ENCODE measurements around the gene LAMA2. TPM values are rescaled to one million over a fixed set of nuclear protein-coding genes. Genes with fewer than 3 reads are reported as not detected.

The LAMA2 gene, protein sequence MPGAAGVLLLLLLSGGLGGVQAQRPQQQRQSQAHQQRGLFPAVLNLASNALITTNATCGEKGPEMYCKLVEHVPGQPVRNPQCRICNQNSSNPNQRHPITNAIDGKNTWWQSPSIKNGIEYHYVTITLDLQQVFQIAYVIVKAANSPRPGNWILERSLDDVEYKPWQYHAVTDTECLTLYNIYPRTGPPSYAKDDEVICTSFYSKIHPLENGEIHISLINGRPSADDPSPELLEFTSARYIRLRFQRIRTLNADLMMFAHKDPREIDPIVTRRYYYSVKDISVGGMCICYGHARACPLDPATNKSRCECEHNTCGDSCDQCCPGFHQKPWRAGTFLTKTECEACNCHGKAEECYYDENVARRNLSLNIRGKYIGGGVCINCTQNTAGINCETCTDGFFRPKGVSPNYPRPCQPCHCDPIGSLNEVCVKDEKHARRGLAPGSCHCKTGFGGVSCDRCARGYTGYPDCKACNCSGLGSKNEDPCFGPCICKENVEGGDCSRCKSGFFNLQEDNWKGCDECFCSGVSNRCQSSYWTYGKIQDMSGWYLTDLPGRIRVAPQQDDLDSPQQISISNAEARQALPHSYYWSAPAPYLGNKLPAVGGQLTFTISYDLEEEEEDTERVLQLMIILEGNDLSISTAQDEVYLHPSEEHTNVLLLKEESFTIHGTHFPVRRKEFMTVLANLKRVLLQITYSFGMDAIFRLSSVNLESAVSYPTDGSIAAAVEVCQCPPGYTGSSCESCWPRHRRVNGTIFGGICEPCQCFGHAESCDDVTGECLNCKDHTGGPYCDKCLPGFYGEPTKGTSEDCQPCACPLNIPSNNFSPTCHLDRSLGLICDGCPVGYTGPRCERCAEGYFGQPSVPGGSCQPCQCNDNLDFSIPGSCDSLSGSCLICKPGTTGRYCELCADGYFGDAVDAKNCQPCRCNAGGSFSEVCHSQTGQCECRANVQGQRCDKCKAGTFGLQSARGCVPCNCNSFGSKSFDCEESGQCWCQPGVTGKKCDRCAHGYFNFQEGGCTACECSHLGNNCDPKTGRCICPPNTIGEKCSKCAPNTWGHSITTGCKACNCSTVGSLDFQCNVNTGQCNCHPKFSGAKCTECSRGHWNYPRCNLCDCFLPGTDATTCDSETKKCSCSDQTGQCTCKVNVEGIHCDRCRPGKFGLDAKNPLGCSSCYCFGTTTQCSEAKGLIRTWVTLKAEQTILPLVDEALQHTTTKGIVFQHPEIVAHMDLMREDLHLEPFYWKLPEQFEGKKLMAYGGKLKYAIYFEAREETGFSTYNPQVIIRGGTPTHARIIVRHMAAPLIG (N-terminal part only)
- total RNA-seq (2014; rRNA removed; shearing (Covaris generic); ENCODE audit: low replicate concordance) = 0.04 TPM in 1 of 2 replicates, not detected in the other

DNA sequence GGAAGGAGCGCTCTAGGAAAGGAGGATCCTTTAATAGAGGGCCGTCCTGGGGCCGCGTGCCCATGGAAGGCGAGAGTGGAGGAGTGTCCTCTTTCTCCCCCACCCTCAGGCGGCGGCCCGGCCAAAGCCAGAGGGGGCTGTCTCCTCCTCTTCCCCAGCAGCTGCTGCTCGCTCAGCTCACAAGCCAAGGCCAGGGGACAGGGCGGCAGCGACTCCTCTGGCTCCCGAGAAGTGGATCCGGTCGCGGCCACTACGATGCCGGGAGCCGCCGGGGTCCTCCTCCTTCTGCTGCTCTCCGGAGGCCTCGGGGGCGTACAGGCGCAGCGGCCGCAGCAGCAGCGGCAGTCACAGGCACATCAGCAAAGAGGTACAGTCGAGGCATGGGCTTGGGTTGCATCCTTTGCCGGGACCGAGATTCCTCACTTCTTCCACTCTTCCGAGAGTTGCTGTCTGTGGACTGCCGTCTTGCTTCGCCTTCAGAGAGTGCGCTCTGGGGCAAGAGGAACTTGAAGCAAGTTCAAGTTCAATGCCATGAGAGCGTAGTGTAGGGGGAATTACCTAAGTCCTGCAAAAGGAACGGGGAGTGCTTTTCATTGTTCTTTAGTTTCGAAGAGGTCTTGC lies at the start of gene LAMA2:
Gene LAMA2, plus strand, starts transcription at position 148 of the 621 bp plus-strand sequence. Its CDS starts 108 bp downstream, at position 256.
- no peak within 1 kb of the TSS for H3K27ac ChIP-seq (ENCODE audit: low read length)
- no peaks in the 10 kb centered on the region for H4K20me1 ChIP-seq (ENCODE audit: insufficient read depth, low read depth, low read length)
- H3K4me1 ChIP-seq (ENCODE audit: low read length) = no peaks in the 10 kb centered on the region
- peaks cover 9% of the 10 kb centered on the region for H3K9me3 ChIP-seq (ENCODE audit: low read length)
- H3K79me2 ChIP-seq (ENCODE audit: low read length) = no peaks in the 10 kb centered on the region
- H2AFZ ChIP-seq (ENCODE audit: low read length) = no peak within 1 kb of the TSS
- H3K9ac ChIP-seq (ENCODE audit: low read length) = no peak within 1 kb of the TSS
- H3K27me3 ChIP-seq (ENCODE audit: low read length) = no peaks in the 10 kb centered on the region
- H3K36me3 ChIP-seq (ENCODE audit: insufficient read depth, low read length) = no peaks in the 10 kb centered on the region
- no peak for DNase-seq
- H3K4me3 ChIP-seq (ENCODE audit: low read length) = no peak within 1 kb of the TSS
- no peak within 1 kb of the TSS for H3K4me2 ChIP-seq (ENCODE audit: low read depth, low read length, poor library complexity, severe bottlenecking)
- no peaks in the 10 kb centered on the region for H3K9me2 ChIP-seq (replicated peaks; ENCODE audit: insufficient read depth, low read length)

DNA sequence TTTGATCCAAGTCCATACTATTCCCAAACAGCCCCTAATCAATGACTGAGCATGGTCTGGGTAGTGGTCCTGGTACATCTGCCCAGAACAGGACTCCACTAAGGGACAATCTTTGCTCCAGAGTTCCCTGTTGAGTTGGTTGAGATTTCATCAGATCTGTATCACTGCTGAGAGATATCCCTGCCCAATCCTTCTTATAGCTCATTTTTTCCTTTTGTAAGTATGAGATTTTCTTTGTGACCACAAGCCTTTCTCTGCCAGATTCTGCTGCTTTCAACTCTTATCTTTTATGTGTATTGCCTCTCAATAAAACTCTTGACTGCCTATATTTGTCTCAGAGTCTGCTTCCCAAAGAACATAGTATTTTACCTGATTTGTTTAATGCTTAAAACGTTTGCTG lies 46.2 kb upstream of the LAMA2 start:
- Histone ChIP-seq H3K79me2 (ENCODE audit: low read length) (no peaks in the 10 kb centered on the region), H3K9me2 (replicated peaks; ENCODE audit: insufficient read depth, low read length) (no peaks in the 10 kb centered on the region), H4K20me1 (ENCODE audit: insufficient read depth, low read depth, low read length) (no peaks in the 10 kb centered on the region), H2AFZ (ENCODE audit: low read length) (no peak overlapping the region), H3K27me3 (ENCODE audit: low read length) (no peaks in the 10 kb centered on the region), H3K4me2 (ENCODE audit: low read depth, low read length, poor library complexity, severe bottlenecking) (no peak overlapping the region), H3K4me3 (ENCODE audit: low read length) (no peak overlapping the region), H3K4me1 (ENCODE audit: low read length) (no peaks in the 10 kb centered on the region), H3K36me3 (ENCODE audit: insufficient read depth, low read length) (no peaks in the 10 kb centered on the region), H3K9me3 (ENCODE audit: low read length) (peaks cover 9% of the 10 kb centered on the region), H3K9ac (ENCODE audit: low read length) (no peak overlapping the region), H3K27ac (ENCODE audit: low read length) (no peak overlapping the region)
- DNase-seq = no peak

DNA sequence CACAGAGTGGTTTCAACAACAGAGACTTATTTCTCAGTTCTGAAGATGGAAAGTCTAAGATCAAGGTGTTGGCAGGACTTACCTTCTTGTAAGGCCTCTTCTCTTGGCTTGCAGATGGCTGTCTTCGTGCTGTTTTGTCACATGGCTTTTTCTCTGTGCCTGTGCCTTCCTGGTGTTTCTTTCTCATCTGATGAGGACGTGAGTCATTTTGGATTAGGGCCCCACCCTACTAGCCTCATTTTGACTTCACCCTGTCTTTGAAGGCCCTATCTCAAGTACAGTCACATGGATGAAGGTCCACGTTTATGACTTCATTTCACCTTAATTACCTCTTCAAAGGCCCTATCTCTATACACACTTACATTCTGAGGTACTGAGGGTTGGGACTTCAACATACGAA lies 41.4 kb upstream of the LAMA2 start:
- Histone ChIP-seq H3K4me3 (ENCODE audit: low read length) (no peak overlapping the region), H3K4me1 (ENCODE audit: low read length) (no peaks in the 10 kb centered on the region), H3K4me2 (ENCODE audit: low read depth, low read length, poor library complexity, severe bottlenecking) (no peak overlapping the region), H3K27ac (ENCODE audit: low read length) (no peak overlapping the region), H2AFZ (ENCODE audit: low read length) (no peak overlapping the region), H3K9me3 (ENCODE audit: low read length) (peaks cover 16% of the 10 kb centered on the region), H3K9ac (ENCODE audit: low read length) (no peak overlapping the region), H3K9me2 (replicated peaks; ENCODE audit: insufficient read depth, low read length) (no peaks in the 10 kb centered on the region), H3K36me3 (ENCODE audit: insufficient read depth, low read length) (no peaks in the 10 kb centered on the region), H3K27me3 (ENCODE audit: low read length) (no peaks in the 10 kb centered on the region), H3K79me2 (ENCODE audit: low read length) (no peaks in the 10 kb centered on the region), H4K20me1 (ENCODE audit: insufficient read depth, low read depth, low read length) (no peaks in the 10 kb centered on the region)
- DNase-seq = no peak

DNA sequence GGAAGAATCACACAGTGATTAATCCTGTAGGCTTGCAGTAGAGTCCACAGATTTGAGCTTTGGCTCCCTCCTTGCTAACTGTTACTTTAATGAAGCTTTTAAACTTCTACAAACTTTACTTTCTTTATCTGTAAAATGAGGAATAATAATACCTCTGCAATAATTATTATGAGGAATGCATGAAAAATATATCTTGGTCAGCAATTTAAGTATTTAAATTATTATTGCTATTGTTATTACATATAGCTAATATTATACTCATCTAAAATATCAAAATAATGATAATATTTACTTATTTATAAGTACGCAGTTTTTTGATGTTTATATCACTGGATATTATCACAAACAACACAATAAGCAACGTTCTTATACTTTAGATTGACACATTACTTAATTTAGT lies 38.3 kb upstream of the LAMA2 start:
- Histone ChIP-seq H4K20me1 (ENCODE audit: insufficient read depth, low read depth, low read length) (no peaks in the 10 kb centered on the region), H3K27me3 (ENCODE audit: low read length) (no peaks in the 10 kb centered on the region), H2AFZ (ENCODE audit: low read length) (no peak overlapping the region)

DNA sequence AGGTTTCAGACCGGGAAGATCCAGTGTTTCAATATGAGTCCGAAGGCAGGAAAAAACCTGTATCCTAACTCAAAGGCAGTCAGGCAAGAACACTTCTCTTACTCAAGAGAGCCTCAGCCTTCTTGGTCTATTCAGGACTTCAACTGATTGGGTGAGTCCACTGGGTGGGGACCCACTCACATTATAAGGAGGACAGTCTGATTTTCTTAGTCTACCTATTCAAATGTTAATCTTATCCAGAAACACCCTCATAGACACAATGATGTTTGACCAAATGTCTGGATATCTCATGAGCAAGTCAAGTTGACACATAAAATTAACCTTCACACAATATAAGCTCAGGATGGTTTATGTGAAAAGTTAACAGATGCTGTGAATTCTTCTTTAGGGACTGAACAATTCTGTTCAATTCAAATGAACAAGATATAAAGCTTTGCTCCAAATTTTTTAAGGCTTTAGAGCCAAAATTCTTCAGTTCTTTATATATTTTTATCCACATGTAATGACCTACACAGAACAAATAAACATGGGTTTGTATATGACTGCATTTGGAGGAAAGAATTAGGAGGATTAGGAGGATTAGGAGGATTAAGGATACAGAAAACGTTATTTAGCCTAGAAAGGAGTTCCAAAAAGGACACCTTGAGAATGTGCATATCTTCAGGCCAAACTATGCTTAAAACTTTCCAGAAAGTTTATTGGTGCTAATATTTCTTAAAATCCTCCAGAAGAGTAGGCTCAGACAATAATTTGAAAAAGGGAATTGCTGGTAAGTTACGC lies 35.3 kb upstream of the LAMA2 start:
- Histone ChIP-seq H3K79me2 (ENCODE audit: low read length) (no peaks in the 10 kb centered on the region), H3K9ac (ENCODE audit: low read length) (no peak overlapping the region), H3K9me2 (replicated peaks; ENCODE audit: insufficient read depth, low read length) (no peaks in the 10 kb centered on the region), H2AFZ (ENCODE audit: low read length) (no peak overlapping the region), H3K27me3 (ENCODE audit: low read length) (no peaks in the 10 kb centered on the region), H3K36me3 (ENCODE audit: insufficient read depth, low read length) (no peaks in the 10 kb centered on the region), H3K4me1 (ENCODE audit: low read length) (no peaks in the 10 kb centered on the region), H3K9me3 (ENCODE audit: low read length) (peaks cover 15% of the 10 kb centered on the region), H3K4me2 (ENCODE audit: low read depth, low read length, poor library complexity, severe bottlenecking) (no peak overlapping the region), H3K4me3 (ENCODE audit: low read length) (no peak overlapping the region), H3K27ac (ENCODE audit: low read length) (no peak overlapping the region), H4K20me1 (ENCODE audit: insufficient read depth, low read depth, low read length) (no peaks in the 10 kb centered on the region)
- no peak for DNase-seq

More for the DNA sequence above, 38.3 kb upstream of the LAMA2 start:
- Histone ChIP-seq H3K4me1 (ENCODE audit: low read length) (no peaks in the 10 kb centered on the region), H3K36me3 (ENCODE audit: insufficient read depth, low read length) (no peaks in the 10 kb centered on the region), H3K9me3 (ENCODE audit: low read length) (peaks cover 9% of the 10 kb centered on the region; the same call in 1 of the 2 replicates), H3K4me2 (ENCODE audit: low read depth, low read length, poor library complexity, severe bottlenecking) (no peak overlapping the region), H3K9me2 (replicated peaks; ENCODE audit: insufficient read depth, low read length) (no peaks in the 10 kb centered on the region), H3K9ac (ENCODE audit: low read length) (no peak overlapping the region), H3K4me3 (ENCODE audit: low read length) (no peak overlapping the region), H3K27ac (ENCODE audit: low read length) (no peak overlapping the region), H3K79me2 (ENCODE audit: low read length) (no peaks in the 10 kb centered on the region)
- no peak for DNase-seq

DNA sequence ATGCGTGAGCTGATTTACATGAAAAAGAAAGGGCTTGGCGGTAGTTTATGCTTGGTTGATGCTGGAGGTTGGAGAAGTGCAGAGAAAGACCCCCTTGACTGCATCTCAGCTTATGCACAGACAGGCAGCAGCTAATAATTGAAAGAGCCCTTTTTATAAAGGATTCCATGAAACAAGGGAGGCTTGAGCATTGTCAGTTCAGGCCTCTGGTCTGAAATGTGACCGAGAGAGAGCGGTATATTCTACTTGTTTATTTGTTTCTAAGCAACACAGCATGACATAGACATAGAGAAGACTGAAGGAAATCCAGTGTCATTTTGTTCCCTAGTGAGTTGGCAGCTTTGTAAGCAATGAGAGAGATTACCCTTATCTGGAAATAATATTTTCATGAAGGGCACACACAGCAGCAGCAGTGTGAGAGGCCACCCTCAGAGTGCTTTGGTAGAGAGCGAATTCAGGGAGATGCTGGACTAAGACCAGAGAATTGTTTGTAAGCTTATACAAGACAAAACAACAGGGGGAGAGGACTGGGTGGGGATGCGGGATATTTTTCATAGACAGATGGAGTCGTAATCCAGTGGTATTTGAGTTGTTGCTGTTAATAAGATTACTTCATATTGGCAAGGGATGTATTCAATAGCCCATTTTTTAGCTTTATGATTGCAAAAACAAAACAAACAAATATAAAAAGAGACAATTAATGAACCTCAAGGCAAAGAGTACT lies 34.6 kb upstream of the LAMA2 start:
- Histone ChIP-seq H3K9me2 (replicated peaks; ENCODE audit: insufficient read depth, low read length) (no peaks in the 10 kb centered on the region), H3K4me2 (ENCODE audit: low read depth, low read length, poor library complexity, severe bottlenecking) (no peak overlapping the region), H3K79me2 (ENCODE audit: low read length) (no peaks in the 10 kb centered on the region), H4K20me1 (ENCODE audit: insufficient read depth, low read depth, low read length) (no peaks in the 10 kb centered on the region), H3K9me3 (ENCODE audit: low read length) (peaks cover 15% of the 10 kb centered on the region), H3K36me3 (ENCODE audit: insufficient read depth, low read length) (no peaks in the 10 kb centered on the region), H3K9ac (ENCODE audit: low read length) (no peak overlapping the region), H3K4me1 (ENCODE audit: low read length) (no peaks in the 10 kb centered on the region), H3K27me3 (ENCODE audit: low read length) (no peaks in the 10 kb centered on the region), H2AFZ (ENCODE audit: low read length) (no peak overlapping the region), H3K4me3 (ENCODE audit: low read length) (no peak overlapping the region), H3K27ac (ENCODE audit: low read length) (no peak overlapping the region)
- no peak for DNase-seq

DNA sequence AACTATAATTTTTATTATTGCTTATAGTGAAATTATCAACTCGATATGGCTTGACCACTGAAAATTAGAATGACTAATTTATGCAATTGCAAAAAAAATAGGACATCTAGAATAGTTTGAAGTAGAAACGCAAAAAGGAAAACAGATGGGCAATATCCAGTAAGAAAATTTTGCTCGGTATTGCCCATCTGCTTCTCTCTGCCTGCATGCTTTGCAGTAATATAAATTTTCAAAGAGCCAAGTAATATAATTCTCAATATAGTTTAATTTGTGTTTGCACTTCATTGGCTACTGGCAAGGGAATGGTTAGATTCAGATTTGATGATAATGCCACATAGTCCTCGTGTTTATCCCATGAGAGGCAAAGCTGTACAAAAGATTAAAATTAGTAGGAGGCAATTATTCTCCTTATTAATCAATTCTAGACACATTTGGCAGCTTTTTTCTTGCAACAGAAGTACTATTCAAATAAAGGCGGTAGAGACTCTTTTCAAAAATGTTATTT lies 27.3 kb upstream of the LAMA2 start:
- Histone ChIP-seq H3K9ac (ENCODE audit: low read length) (no peak overlapping the region), H3K4me3 (ENCODE audit: low read length) (no peak overlapping the region), H3K4me2 (ENCODE audit: low read depth, low read length, poor library complexity, severe bottlenecking) (no peak overlapping the region), H3K79me2 (ENCODE audit: low read length) (no peaks in the 10 kb centered on the region), H3K9me3 (ENCODE audit: low read length) (peaks cover 7% of the 10 kb centered on the region), H3K27ac (ENCODE audit: low read length) (no peak overlapping the region), H3K9me2 (replicated peaks; ENCODE audit: insufficient read depth, low read length) (no peaks in the 10 kb centered on the region), H3K4me1 (ENCODE audit: low read length) (no peaks in the 10 kb centered on the region), H2AFZ (ENCODE audit: low read length) (no peak overlapping the region), H3K27me3 (ENCODE audit: low read length) (no peaks in the 10 kb centered on the region), H4K20me1 (ENCODE audit: insufficient read depth, low read depth, low read length) (no peaks in the 10 kb centered on the region), H3K36me3 (ENCODE audit: insufficient read depth, low read length) (no peaks in the 10 kb centered on the region)
- no peak for DNase-seq
